ENCODE data around the gene SBF2.

The SBF2 gene

DNA sequence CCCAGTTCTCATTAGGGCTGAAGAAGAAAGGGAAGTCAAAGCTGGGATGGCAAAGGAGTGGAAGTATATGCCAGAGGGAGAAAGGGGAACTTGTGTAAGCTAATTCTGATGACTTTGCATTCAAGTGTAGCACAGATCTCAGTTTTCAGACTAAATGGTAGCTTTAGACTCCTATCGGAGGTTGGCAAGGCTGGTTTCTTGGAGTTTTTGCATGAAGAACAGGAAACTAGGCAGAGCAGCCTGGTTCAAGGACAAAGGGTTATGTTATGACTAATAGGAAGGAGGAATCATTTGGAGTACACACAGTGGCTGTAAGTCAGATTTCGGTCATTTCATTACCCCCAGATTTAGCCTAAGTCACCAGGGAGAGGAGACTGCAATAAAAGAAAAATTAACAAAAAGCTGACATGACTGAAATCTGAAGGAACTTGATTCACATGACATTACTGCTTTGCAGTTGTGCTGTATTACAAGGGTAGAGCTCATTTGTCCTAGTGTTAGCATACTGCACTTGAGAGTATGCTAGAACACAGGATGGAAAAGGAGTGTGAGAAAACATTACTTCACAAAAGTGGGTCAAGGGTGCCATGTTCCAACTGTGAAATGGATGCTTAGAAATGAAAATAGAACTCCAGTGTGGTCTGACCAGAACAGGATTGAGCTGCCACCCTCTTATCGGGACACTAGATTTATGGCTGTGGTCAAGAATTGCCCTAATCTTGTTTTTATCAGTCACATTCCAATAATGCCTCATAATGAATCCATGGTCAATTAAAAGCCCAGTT, 34.5 kb upstream of the SBF2 start:
- TF ChIP-seq, protein P1, sequence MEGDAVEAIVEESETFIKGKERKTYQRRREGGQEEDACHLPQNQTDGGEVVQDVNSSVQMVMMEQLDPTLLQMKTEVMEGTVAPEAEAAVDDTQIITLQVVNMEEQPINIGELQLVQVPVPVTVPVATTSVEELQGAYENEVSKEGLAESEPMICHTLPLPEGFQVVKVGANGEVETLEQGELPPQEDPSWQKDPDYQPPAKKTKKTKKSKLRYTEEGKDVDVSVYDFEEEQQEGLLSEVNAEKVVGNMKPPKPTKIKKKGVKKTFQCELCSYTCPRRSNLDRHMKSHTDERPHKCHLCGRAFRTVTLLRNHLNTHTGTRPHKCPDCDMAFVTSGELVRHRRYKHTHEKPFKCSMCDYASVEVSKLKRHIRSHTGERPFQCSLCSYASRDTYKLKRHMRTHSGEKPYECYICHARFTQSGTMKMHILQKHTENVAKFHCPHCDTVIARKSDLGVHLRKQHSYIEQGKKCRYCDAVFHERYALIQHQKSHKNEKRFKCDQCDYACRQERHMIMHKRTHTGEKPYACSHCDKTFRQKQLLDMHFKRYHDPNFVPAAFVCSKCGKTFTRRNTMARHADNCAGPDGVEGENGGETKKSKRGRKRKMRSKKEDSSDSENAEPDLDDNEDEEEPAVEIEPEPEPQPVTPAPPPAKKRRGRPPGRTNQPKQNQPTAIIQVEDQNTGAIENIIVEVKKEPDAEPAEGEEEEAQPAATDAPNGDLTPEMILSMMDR (conservative IDR thresholded peaks at IDR 0.05; ENCODE audit: low read depth) = no peak
- POLR2A ChIA-PET (ENCODE audit: low non-redundant PET) = no interaction called here
- DNase-seq (ENCODE audit: low spot score) = no peak
- no peak overlapping the region for H3K27ac ChIP-seq
- CTCF ChIA-PET = interaction anchor here (1.1 kb wide), 1 partner anchor 356 kb away, joined by 4 read pairs; no protein-coding TSS in a partner anchor

DNA sequence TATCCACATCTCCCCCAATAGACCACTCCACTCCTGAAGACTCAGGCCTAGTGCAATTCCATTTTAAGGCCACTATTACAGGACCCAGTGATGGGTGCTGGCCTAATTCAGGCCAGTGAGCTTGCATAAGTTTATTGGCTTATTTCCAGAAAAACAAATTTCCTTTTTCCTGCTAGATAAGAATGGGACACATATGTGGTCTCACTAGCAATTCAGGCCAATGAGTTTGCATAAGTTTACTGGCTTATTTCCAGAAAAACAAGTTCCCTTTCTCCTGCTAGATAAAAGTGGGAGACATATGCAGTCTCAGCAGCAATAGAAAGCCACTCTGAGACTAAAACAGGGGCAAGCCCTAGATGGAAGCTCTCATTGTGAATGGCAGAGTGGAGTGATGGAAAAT, 33.2 kb upstream of the SBF2 start:
- ChIA-PET CTCF (interaction anchor here (0.6 kb wide), 1 partner anchor 24 kb away, joined by 3 read pairs; no protein-coding TSS in a partner anchor), POLR2A (ENCODE audit: low non-redundant PET) (no interaction called here)
- TF ChIP-seq, protein P1 (conservative IDR thresholded peaks at IDR 0.05; ENCODE audit: low read depth) = no peak
- DNase-seq (ENCODE audit: low spot score) = no peak
- H3K27ac ChIP-seq = no peak overlapping the region

DNA sequence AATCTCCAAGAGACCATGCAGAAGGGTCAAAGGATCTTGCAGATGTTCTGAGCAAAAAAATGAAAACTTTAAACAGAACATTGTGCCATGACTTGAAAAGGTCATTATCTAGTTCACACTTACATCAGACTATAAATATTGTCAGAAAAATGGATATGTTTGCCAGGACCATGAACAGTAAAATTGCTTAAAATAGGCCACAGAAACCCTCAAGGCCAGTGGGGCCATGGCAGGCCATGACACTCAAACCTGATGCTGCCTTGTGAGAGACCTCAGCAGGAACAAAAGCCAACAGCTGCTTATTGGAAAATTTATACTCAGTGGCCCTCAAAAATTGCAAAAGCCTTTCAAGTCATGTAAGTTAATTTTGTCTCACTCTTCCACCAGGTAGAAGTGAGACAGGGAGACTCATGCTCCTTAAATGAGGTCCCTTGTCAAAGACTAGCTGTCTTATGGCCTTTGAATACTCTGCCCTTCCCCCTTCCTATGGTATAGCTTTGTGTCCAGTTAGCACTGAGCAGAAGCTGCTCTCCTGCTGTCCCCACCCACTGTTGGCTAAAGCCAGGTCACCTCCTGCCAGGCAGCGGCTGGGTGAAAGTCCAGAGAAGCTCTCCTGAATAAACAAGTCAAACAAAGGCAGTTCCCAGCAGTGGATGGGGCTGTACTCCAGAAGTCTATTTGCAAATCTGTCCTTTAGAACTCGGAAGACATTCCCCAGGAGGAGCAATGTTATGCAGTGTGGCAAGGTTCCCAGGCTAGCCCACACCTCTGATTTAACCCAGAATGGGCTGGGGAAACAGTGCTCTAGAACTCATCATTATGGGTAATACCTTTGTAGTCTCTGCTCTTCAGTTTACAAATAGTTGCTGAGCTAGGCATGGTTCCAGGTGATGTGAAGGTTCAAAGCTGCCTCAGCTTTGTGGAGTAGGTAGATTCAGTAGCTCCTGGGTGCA, 32.3 kb upstream of the SBF2 start:
- TF ChIP-seq, protein P1 (conservative IDR thresholded peaks at IDR 0.05; ENCODE audit: low read depth) = no peak
- H3K27ac ChIP-seq = no peak overlapping the region
- DNase-seq (ENCODE audit: low spot score) = no peak
- ChIA-PET CTCF (interaction anchor here (0.6 to 1.2 kb wide), 3 partner anchors 40 to 579 kb away, joined by 3 to 4 read pairs (median 4); no protein-coding TSS in a partner anchor), POLR2A (ENCODE audit: low non-redundant PET) (no interaction called here)

DNA sequence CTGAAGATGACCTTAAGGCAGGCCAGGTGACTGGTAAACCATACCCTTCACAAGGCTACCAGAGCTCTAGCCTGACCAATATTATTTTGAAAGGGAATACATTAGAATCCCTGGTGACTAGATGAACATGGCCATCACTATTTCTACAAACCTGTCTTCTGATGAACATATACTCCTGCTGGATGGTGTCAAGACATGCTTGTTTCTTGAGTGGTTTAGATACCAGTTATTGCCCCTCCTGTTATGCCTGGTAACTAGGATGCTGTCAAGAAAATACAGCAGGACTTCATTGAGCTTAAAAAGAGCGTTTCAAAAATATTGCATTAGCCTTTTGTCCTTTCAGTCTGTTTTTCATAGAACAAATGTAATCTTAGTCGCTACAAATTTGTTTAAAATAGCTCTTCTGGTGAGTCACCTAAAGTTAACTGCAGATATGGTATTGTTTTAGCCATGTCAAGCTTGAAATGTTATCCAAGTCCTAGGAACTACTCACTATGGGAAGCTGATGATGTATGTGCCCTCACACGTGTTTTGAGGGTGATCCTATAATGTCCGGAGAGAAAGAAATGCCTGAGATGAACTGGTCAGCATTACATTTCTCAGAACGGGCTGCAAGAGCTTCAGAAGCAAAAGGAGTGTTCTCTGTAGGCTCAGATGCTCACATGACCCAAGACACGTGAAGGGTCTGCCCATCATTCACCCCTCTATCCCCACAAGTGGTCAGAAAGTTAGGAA, 31.4 kb upstream of the SBF2 start:
- DNase-seq (ENCODE audit: low spot score) = no peak
- no peak overlapping the region for H3K27ac ChIP-seq
- POLR2A ChIA-PET (ENCODE audit: low non-redundant PET) = no interaction called here
- CTCF ChIA-PET = interaction anchor here (0.6 to 1.2 kb wide), 4 partner anchors 41 to 746 kb away, joined by 3 to 4 read pairs (median 4); no protein-coding TSS in a partner anchor
- TF ChIP-seq, protein P1 (conservative IDR thresholded peaks at IDR 0.05; ENCODE audit: low read depth) = no peak

DNA sequence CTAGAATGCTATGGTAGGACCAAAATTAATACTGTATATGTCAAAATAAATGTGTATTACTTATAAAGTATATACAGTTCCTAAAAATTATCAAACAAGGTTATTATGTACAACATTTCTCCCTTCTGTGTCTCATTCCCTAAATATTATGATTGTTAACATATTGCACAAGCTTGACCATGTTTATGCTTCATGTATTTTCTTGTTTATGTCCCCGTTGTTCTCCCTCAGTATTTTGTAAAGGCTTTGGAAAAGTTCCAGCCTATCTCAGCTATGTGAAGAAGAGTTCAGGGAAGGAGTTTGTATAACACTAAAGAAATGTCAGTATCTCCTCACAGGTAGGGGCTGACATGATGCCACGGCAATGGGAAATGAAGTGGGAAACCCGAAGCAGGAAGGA, 30.5 kb upstream of the SBF2 start:
- POLR2A ChIA-PET (ENCODE audit: low non-redundant PET) = no interaction called here
- CTCF ChIA-PET = interaction anchor here (0.8 to 1.6 kb wide), 2 partner anchors 69 to 566 kb away, joined by 3 to 6 read pairs; no protein-coding TSS in a partner anchor
- no peak overlapping the region for H3K27ac ChIP-seq
- TF ChIP-seq, protein P1 (conservative IDR thresholded peaks at IDR 0.05; ENCODE audit: low read depth) = no peak
- no peak for DNase-seq (ENCODE audit: low spot score)
